ENCODE measurements around the gene ZNF414. TPM values are rescaled to one million over a fixed set of nuclear protein-coding genes. Genes with fewer than 3 reads are reported as not detected.

Gene ZNF414, protein sequence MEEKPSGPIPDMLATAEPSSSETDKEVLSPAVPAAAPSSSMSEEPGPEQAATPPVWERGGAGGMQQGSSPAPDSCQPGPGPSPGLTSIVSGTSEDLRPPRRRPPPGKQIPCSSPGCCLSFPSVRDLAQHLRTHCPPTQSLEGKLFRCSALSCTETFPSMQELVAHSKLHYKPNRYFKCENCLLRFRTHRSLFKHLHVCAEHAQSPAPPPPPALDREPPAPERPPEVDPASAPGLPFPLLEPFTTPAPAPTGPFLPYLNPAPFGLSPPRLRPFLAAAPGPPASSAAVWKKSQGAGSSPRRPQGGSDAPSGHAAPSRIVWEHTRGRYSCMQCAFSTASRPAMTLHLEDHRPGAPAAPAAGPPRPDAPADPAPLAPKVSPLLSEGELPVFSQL
- polyA plus RNA-seq (2011; rRNA removed) (2.8 and 3.3 TPM in 2 replicates), polyA plus RNA-seq (2017; fragmentation: RNase III; extraction: RNeasy Plus Mini Kit Qiagen cat#74134 plus additional on column Dnase treatment) (20.0 to 22.1 TPM (median 21.5 TPM) in 3 replicates), polyA minus RNA-seq (2011; rRNA and poly(A)+ RNA removed) (0.99 and 4.4 TPM in 2 replicates)
- polyA plus RNA-seq (2012; cell fraction: cytosol; rRNA removed): 16.0 and 17.8 TPM in 2 replicates
- 23.4 and 38.8 TPM in 2 replicates for polyA plus RNA-seq (2012; cell fraction: nucleus; rRNA removed)

DNA sequence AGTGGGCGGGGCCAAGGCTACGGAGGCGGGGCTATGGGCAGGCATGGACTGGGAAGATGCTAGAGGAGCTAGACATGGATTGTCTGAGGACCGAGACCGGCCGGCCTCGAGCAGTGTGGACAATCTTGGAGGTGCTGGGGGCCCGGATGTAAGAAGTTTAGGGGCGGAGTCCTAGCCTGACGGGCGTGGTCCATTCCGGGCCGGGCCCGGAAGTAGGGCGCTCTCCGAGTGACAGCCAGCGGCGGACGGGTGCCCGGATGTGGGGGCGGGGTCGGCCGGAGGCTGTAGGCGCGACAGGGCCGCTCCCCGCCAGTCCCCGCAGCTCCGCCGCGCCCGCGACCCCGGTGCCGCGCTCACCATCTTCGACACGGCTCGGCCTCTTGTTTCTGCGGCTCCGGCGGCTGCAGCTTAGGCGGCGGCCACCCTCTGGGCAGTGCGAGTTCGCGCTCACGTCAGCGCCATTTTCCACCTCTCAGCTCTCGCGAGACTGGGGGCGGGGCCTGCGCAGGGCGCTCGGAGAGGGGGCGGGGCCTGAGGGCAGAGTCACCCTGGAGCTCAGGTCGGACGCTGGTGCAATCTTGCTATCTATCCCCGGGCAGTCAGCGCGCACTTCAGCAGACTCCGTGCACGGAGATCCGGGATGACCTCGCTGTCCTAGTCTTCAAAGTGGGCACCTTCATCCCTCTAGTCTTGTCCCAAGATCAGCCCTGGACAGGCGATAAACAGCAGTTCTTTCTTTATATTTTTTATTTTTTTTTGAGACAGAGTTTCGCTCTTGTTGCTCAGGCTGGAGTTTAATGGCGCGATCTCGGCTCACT, at the start of gene ZNF414:
ZNF414 (minus strand) TSS at position 481 of the 818 bp plus-strand sequence; CDS start at position 360, 121 bp downstream.
- peak within 1 kb of the TSS; percentile 90 for H3K4me2 ChIP-seq
- peak within 1 kb of the TSS; percentile 94 to 99 for H3K27ac ChIP-seq
- FAIRE-seq: no peak
- ChIA-PET POLR2A (interaction anchor here (0.6 to 2.0 kb wide), 22 partner anchors 8 to 179 kb away, joined by 3 to 39 read pairs (median 5); partner anchors contain the start of genes HNRNPM, MARCHF2 and RAB11B), CTCF (interaction anchor here (1.0 to 3.0 kb wide), 4 partner anchors 8 to 161 kb away, joined by 4 to 15 read pairs (median 10); no protein-coding TSS in a partner anchor)
- ATAC-seq: peak; percentile 95
- DNase-seq (ENCODE audit: low read depth in 1 of 2, low spot score in 1 of 2): peak; percentile 92 to 97
- peaks cover 18% of the 10 kb centered on the region for H3K4me1 ChIP-seq
- TF ChIP-seq CBX8 (IDR thresholded peaks at IDR 0.05) (no peak), CBX2 (IDR thresholded peaks at IDR 0.05; ENCODE audit: borderline replicate concordance, low read depth) (no peak), GATA3 (IDR thresholded peaks at IDR 0.05; ENCODE audit: borderline replicate concordance) (peak; percentile 9; the same call in 1 of the 2 replicates), KDM5A (IDR thresholded peaks at IDR 0.05) (no peak), POLR2AphosphoS2 (conservative IDR thresholded peaks at IDR 0.05; ENCODE audit: low read length) (no peak), HOXA7 (CRISPR knock-in tag; IDR thresholded peaks at IDR 0.05) (no peak), MAZ (IDR thresholded peaks at IDR 0.05; ENCODE audit: borderline replicate concordance, low read depth, low read length) (no peak), PHF8 (IDR thresholded peaks at IDR 0.05; ENCODE audit: borderline replicate concordance, low read depth) (peak; percentile 53; the same call in 1 of the 2 replicates), POLR2A (IDR thresholded peaks at IDR 0.05; ENCODE audit: low read length) (peak; percentile 92), CEBPB (IDR thresholded peaks at IDR 0.05) (peak in 1 of 2 experiments; percentile 50; a peak in 1 of 4 replicates), RARB (CRISPR knock-in tag; IDR thresholded peaks at IDR 0.05) (no peak), CHD2 (IDR thresholded peaks at IDR 0.05; ENCODE audit: low read length, partially characterized antibody) (peak; percentile 90), JUN (IDR thresholded peaks at IDR 0.05) (peak; percentile 33 to 94; a peak in 4 of 5 replicates), KDM1A (IDR thresholded peaks at IDR 0.05; ENCODE audit: low read depth) (no peak)
- TF ChIP-seq, protein P1, sequence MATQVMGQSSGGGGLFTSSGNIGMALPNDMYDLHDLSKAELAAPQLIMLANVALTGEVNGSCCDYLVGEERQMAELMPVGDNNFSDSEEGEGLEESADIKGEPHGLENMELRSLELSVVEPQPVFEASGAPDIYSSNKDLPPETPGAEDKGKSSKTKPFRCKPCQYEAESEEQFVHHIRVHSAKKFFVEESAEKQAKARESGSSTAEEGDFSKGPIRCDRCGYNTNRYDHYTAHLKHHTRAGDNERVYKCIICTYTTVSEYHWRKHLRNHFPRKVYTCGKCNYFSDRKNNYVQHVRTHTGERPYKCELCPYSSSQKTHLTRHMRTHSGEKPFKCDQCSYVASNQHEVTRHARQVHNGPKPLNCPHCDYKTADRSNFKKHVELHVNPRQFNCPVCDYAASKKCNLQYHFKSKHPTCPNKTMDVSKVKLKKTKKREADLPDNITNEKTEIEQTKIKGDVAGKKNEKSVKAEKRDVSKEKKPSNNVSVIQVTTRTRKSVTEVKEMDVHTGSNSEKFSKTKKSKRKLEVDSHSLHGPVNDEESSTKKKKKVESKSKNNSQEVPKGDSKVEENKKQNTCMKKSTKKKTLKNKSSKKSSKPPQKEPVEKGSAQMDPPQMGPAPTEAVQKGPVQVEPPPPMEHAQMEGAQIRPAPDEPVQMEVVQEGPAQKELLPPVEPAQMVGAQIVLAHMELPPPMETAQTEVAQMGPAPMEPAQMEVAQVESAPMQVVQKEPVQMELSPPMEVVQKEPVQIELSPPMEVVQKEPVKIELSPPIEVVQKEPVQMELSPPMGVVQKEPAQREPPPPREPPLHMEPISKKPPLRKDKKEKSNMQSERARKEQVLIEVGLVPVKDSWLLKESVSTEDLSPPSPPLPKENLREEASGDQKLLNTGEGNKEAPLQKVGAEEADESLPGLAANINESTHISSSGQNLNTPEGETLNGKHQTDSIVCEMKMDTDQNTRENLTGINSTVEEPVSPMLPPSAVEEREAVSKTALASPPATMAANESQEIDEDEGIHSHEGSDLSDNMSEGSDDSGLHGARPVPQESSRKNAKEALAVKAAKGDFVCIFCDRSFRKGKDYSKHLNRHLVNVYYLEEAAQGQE (IDR thresholded peaks at IDR 0.05): peak; percentile 92
- TF ChIP-seq, protein P2, sequence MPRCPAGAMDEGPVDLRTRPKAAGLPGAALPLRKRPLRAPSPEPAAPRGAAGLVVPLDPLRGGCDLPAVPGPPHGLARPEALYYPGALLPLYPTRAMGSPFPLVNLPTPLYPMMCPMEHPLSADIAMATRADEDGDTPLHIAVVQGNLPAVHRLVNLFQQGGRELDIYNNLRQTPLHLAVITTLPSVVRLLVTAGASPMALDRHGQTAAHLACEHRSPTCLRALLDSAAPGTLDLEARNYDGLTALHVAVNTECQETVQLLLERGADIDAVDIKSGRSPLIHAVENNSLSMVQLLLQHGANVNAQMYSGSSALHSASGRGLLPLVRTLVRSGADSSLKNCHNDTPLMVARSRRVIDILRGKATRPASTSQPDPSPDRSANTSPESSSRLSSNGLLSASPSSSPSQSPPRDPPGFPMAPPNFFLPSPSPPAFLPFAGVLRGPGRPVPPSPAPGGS (IDR thresholded peaks at IDR 0.05): peak; percentile 77; the same call in 2 of the 3 replicates
- TF ChIP-seq, protein P3, sequence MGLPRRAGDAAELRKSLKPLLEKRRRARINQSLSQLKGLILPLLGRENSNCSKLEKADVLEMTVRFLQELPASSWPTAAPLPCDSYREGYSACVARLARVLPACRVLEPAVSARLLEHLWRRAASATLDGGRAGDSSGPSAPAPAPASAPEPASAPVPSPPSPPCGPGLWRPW (IDR thresholded peaks at IDR 0.05): no peak
- TF ChIP-seq, protein P4, sequence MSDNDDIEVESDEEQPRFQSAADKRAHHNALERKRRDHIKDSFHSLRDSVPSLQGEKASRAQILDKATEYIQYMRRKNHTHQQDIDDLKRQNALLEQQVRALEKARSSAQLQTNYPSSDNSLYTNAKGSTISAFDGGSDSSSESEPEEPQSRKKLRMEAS (IDR thresholded peaks at IDR 0.05): peak; percentile 36
- 8% methylated on average over 15 of the region's 70 CpGs for WGBS (ENCODE audit: missing lambda C conversion rate)
- peak within 1 kb of the TSS; percentile 51 for H3K4me3 ChIP-seq
- H3K9me3 ChIP-seq: no peaks in the 10 kb centered on the region

Data from A549 (cell line).